Muscle of leg (tissue), 11 donors: ENCODE data around the gene TENT4A. TPM values are rescaled to one million over a fixed set of nuclear protein-coding genes. Genes with fewer than 3 reads are reported as not detected.

Experiments
- DNase-seq: peaks from one replicate; pipeline ENCODE4 v3.0.0; 2013
- H3K27ac ChIP-seq: one replicate; pipeline ENCODE4 v1.5.1; 2013; ENCODE audit warnings: mild to moderate bottlenecking, low read length, control low read depth
- H3K27me3 ChIP-seq: one replicate; pipeline ENCODE4 v1.6.1; 2013; ENCODE audit warnings: low read length; ENCODE audit not compliant: control insufficient read depth, insufficient read depth
- H3K36me3 ChIP-seq: one replicate; pipeline ENCODE4 v1.6.1; 2013; ENCODE audit warnings: low read length; ENCODE audit not compliant: control insufficient read depth, insufficient read depth
- H3K4me1 ChIP-seq: one replicate; pipeline ENCODE4 v1.6.1; 2013; ENCODE audit warnings: low read length; ENCODE audit not compliant: control insufficient read depth, insufficient read depth
- H3K4me3 ChIP-seq: one replicate; pipeline ENCODE4 v1.5.1; 2013; ENCODE audit warnings: low read length, control low read depth
- H3K9me3 ChIP-seq: replicated peaks from 2 replicates; pipeline ENCODE4 v1.6.1; 2013; ENCODE audit warnings: low read depth, low read length; ENCODE audit not compliant: control insufficient read depth
- WGBS: methylation state at CpG from one replicate; pipeline ENCODE4 v1.1.5; 2013; ENCODE audit warnings: missing lambda C conversion rate; ENCODE audit not compliant: insufficient coverage; 5-methylcytosine and 5-hydroxymethylcytosine counted together
- polyA plus RNA-seq, 8 donors: library from polyadenylated mRNA; unstranded; fragments of 120-200 nt; gene quantifications; one replicate each; pipeline versions ENCODE4 v1.2.1 to v1.2.3, GENCODE V29; 2013; ENCODE audit warnings: inconsistent platforms in 1 of 8, low replicate concordance in 1 of 8; ENCODE audit not compliant: insufficient read length in 8 of 8, insufficient read depth in 1 of 8
- total RNA-seq: library from RNA; stranded (reverse); fragments of 120-200 nt; gene quantifications from one replicate; pipeline ENCODE4 v1.2.4, GENCODE V29; 2013

TENT4A gene
- total and polyA plus RNA-seq, 9 donors = 9.0 to 22.2 (median 16.5) TPM

GRCh38 chr5:6736524-6737042 lies 23.4 kb downstream of the TENT4A start:
- DNase-seq = no peak
- H3K27ac ChIP-seq = no peak overlapping the region
- WGBS = 84% methylated on average over 5 of the region's 9 CpGs

GRCh38 chr5:6737043-6737941 lies 24.1 kb downstream of the TENT4A start:
- no peak overlapping the region for H3K27ac ChIP-seq
- H3K9me3 ChIP-seq = no peaks in the 10 kb centered on the region
- H3K4me1 ChIP-seq = peaks cover 18% of the 10 kb centered on the region
- WGBS = 87% methylated on average over 12 of the region's 24 CpGs
- H3K27me3 ChIP-seq = no peaks in the 10 kb centered on the region
- H3K36me3 ChIP-seq = peaks cover 42% of the 10 kb centered on the region
- DNase-seq = no peak
- no peak overlapping the region for H3K4me3 ChIP-seq

More at GRCh38 chr5:6736524-6737042, 23.4 kb downstream of the TENT4A start:
- Histone ChIP-seq H3K9me3 (no peaks in the 10 kb centered on the region), H3K27me3 (no peaks in the 10 kb centered on the region), H3K4me1 (peaks cover 23% of the 10 kb centered on the region), H3K4me3 (no peak overlapping the region), H3K36me3 (peaks cover 39% of the 10 kb centered on the region)

DNA sequence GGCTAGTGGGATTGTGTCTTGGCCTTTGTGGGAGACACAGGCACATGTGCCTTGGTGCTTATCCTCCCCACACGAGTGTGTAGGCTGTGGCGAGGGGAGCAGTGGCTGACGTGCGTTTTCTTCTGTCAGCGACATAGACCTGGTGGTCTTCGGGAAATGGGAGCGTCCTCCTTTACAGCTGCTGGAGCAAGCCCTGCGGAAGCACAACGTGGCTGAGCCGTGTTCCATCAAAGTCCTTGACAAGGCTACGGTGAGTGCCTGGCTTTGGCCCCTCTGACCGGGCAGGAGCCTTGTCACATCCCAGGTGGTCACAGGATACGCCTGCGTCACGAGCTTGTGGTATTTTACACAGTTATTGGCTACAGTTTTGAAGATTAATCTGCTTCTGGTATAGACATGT lies 26.4 kb downstream of the TENT4A start:
- WGBS = 82% methylated on average over 15 of the region's 15 CpGs
- H3K27me3 ChIP-seq = no peaks in the 10 kb centered on the region
- H3K4me1 ChIP-seq = peaks cover 3% of the 10 kb centered on the region
- DNase-seq = no peak
- H3K27ac ChIP-seq = no peak overlapping the region
- peaks cover 55% of the 10 kb centered on the region for H3K36me3 ChIP-seq
- H3K4me3 ChIP-seq = no peak overlapping the region
- H3K9me3 ChIP-seq = no peaks in the 10 kb centered on the region

GRCh38 chr5:6740586-6741150 lies 27.4 kb downstream of the TENT4A start:
- Histone ChIP-seq H3K4me3 (no peak overlapping the region), H3K36me3 (peaks cover 59% of the 10 kb centered on the region), H3K27ac (no peak overlapping the region), H3K4me1 (no peaks in the 10 kb centered on the region), H3K27me3 (no peaks in the 10 kb centered on the region), H3K9me3 (no peaks in the 10 kb centered on the region)
- DNase-seq = no peak
- WGBS = 95% methylated on average over 10 of the region's 12 CpGs

GRCh38 chr5:6742081-6742758 lies 29.0 kb downstream of the TENT4A start:
- DNase-seq = no peak
- WGBS = 88% methylated on average over 4 of the region's 13 CpGs
- no peak overlapping the region for H3K27ac ChIP-seq
- no peaks in the 10 kb centered on the region for H3K4me1 ChIP-seq
- peaks cover 67% of the 10 kb centered on the region for H3K36me3 ChIP-seq
- H3K9me3 ChIP-seq = no peaks in the 10 kb centered on the region
- H3K4me3 ChIP-seq = no peak overlapping the region
- H3K27me3 ChIP-seq = no peaks in the 10 kb centered on the region

DNA sequence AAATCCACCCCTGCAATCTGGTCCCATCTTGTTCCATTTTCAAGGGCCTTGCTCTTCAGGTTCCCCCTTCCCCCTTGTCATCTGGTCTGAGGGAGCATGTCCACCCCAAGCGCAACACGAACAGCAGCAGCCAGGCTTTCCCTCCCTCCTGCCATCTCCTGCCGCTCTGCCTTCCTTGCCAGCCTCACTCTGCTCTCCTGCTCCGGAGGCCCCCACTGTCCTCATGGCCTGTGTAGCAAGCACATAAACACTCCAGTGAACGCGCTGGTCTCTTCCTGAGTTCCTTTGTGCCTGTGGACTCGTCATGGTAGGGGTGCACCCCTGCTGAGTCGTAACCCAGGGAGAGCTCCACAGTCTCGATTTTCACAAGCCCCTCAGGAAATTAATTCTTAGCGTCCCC lies 29.9 kb downstream of the TENT4A start:
- peaks cover 65% of the 10 kb centered on the region for H3K36me3 ChIP-seq
- no peak for DNase-seq
- no peaks in the 10 kb centered on the region for H3K27me3 ChIP-seq
- H3K4me1 ChIP-seq = no peaks in the 10 kb centered on the region
- no peak overlapping the region for H3K4me3 ChIP-seq
- H3K27ac ChIP-seq = no peak overlapping the region
- no peaks in the 10 kb centered on the region for H3K9me3 ChIP-seq
- WGBS = 62% methylated on average over 7 of the region's 10 CpGs

- H3K27ac ChIP-seq = no peak overlapping the region
Observed at GRCh38 chr5:6744841-6745705, 31.8 kb downstream of the TENT4A start.

DNA sequence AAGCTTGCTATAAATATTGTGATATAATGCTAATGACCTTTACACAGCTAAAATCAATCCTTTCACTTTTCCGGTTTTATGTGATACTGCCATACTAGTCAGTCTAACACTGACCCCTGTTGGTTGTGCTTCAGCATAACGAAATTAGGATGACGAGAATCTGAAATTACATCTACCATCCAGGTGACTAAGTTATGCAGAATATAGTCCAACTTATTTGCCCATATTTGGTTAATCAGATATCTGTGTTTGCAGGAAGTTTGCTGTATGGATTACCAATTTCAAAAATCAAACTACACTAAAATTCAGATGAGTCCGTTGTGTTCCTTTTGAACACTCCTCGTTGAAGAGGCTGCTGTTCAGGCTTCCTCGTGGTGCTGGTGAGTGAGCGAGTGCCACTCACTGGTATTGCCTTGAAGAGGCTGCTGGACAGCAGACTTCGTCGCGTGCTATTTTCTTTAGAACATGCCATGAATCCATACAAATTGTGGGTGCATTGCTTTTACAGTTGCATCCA lies 32.5 kb downstream of the TENT4A start:
- H3K4me1 ChIP-seq = no peaks in the 10 kb centered on the region
- H3K36me3 ChIP-seq = peaks cover 54% of the 10 kb centered on the region
- 100% methylated on average over 5 of the region's 10 CpGs for WGBS
- no peaks in the 10 kb centered on the region for H3K9me3 ChIP-seq
- no peak overlapping the region for H3K27ac ChIP-seq
- no peak overlapping the region for H3K4me3 ChIP-seq
- DNase-seq = peak; percentile 61
- no peaks in the 10 kb centered on the region for H3K27me3 ChIP-seq

More at GRCh38 chr5:6744841-6745705, 31.8 kb downstream of the TENT4A start:
- peaks cover 54% of the 10 kb centered on the region for H3K36me3 ChIP-seq
- H3K4me1 ChIP-seq = no peaks in the 10 kb centered on the region
- no peak overlapping the region for H3K4me3 ChIP-seq
- no peaks in the 10 kb centered on the region for H3K27me3 ChIP-seq
- DNase-seq = no peak
- H3K9me3 ChIP-seq = no peaks in the 10 kb centered on the region
- WGBS = 96% methylated on average over 3 of the region's 12 CpGs

- no peak overlapping the region for H3K4me3 ChIP-seq
- H3K4me1 ChIP-seq = no peaks in the 10 kb centered on the region
- no peaks in the 10 kb centered on the region for H3K9me3 ChIP-seq
- no peaks in the 10 kb centered on the region for H3K27me3 ChIP-seq
- 93% methylated on average over 5 of the region's 9 CpGs for WGBS
- no peak for DNase-seq
- H3K27ac ChIP-seq = no peak overlapping the region
- peaks cover 54% of the 10 kb centered on the region for H3K36me3 ChIP-seq
Observed at GRCh38 chr5:6746244-6746643, 33.0 kb downstream of the TENT4A start.
